A549 (cell line): ENCODE results near the gene GARS1. TPM values are rescaled to one million over a fixed set of nuclear protein-coding genes. Genes with fewer than 3 reads are reported as not detected.

Experiments used
- ATAC-seq, 2 experiments: fragments of 200-7000 bp in 1 of 2; fragments of >200 bp in 1 of 2; cut with Nextera tagmentation in 1 of 2; cut with Tn5 transposase in 1 of 2; 3 replicates each; pipeline versions ENCODE4 v1.8.0 to v1.9.1; 2018 to 2020; ENCODE audit warnings: mild to moderate bottlenecking in 1 of 2, moderate library complexity in 1 of 2
- CTCF ChIA-PET: fragments of 300-600 bp; sonication (Branson Sonifier 250); formaldehyde crosslinking; extraction: SDS; loops from one replicate; lab custom pipeline; 2021; ENCODE audit warnings: antibody characterized with exemption, inconsistent platforms; lab: Yijun Ruan, JAX
- POLR2A ChIA-PET: fragments of 350-600 bp; formaldehyde crosslinking; extraction: SDS; loops from one replicate; lab custom pipeline; 2021; ENCODE audit warnings: antibody characterized with exemption, inconsistent platforms; lab: Yijun Ruan, JAX
- DNase-seq, 2 experiments: peaks; one replicate each; pipeline versions ENCODE4 v3.0.0 to v3.0.0-alpha.2; 2011 to 2016; ENCODE audit warnings: low read depth in 1 of 2, low spot score in 1 of 2
- FAIRE-seq: peaks from 2 replicates; lab custom pipeline; 2011; peaks lifted over from hg19 to GRCh38; lab: Jason Lieb, UNC
- H3K27ac ChIP-seq, 2 experiments: fragments of >200 bp; sonication (Bioruptor Twin); formaldehyde crosslinking; 3 replicates each; pipeline ENCODE4 v1.5.1; 2016 to 2017
- H3K4me1 ChIP-seq: fragments of >200 bp; sonication (Bioruptor Twin); formaldehyde crosslinking; 3 replicates; pipeline ENCODE4 v1.6.1; 2016
- H3K4me2 ChIP-seq: fragments of >200 bp; sonication (Bioruptor Twin); formaldehyde crosslinking; 3 replicates; pipeline ENCODE4 v1.6.1; 2016
- H3K4me3 ChIP-seq: fragments of >200 bp; sonication (Bioruptor Twin); formaldehyde crosslinking; 3 replicates; pipeline ENCODE4 v1.5.1; 2016
- H3K9me3 ChIP-seq: fragments of >200 bp; sonication (Bioruptor Twin); formaldehyde crosslinking; 3 replicates; pipeline ENCODE4 v1.6.1; 2016
- BHLHE40 ChIP-seq: IDR thresholded peaks from 2 replicates; pipeline ENCODE4 v1.6.1; 2012; ENCODE audit warnings: low read depth, low read length, inconsistent platforms
- CHD2 ChIP-seq: fragments of 150-350 bp; IDR thresholded peaks from 2 replicates; pipeline ENCODE4 v1.6.1; 2014; ENCODE audit warnings: low read length; ENCODE audit not compliant: partially characterized antibody
- CHD4 ChIP-seq: fragments of 200-600 bp; sonication (generic); IDR thresholded peaks from 2 replicates; pipeline ENCODE4 v1.6.1; 2016; ENCODE audit warnings: antibody characterized with exemption, mild to moderate bottlenecking, borderline replicate concordance
- ESRRA ChIP-seq: fragments of 150-350 bp; IDR thresholded peaks from 2 replicates; pipeline ENCODE4 v1.6.1; 2014; ENCODE audit warnings: mild to moderate bottlenecking, low read length, borderline replicate concordance
- FOXS1 ChIP-seq: fragments of 250-450 bp; sonication (Bioruptor Pico); IDR thresholded peaks from 2 replicates; pipeline ENCODE4 v1.5.0; 2020; ENCODE audit warnings: mild to moderate bottlenecking, moderate library complexity
- HEYL ChIP-seq: fragments of 250-450 bp; sonication (Bioruptor Pico); IDR thresholded peaks from 2 replicates; pipeline ENCODE4 v1.8.0; 2021; ENCODE audit warnings: mild to moderate bottlenecking, moderate library complexity
- HOXB13 ChIP-seq: fragments of 250-450 bp; sonication (Bioruptor Pico); IDR thresholded peaks from 2 replicates; pipeline ENCODE4 v1.5.0; 2020; ENCODE audit warnings: low read depth, mild to moderate bottlenecking, moderate library complexity
- MAFK ChIP-seq: fragments of 450-650 bp; IDR thresholded peaks from 2 replicates; pipeline ENCODE4 v1.6.1; 2014; ENCODE audit not compliant: partially characterized antibody
- MYC ChIP-seq: IDR thresholded peaks from 2 replicates; pipeline ENCODE4 v1.6.1; 2012; ENCODE audit warnings: mild to moderate bottlenecking, inconsistent platforms, low read length, improper control_type of control experiment, borderline replicate concordance
- NR3C1 ChIP-seq: fragments of >200 bp; sonication (Bioruptor Twin); formaldehyde crosslinking; IDR thresholded peaks from 3 replicates; pipeline ENCODE4 v1.6.1; 2017
- PHF8 ChIP-seq: fragments of 200-600 bp; sonication (generic); IDR thresholded peaks from 2 replicates; pipeline ENCODE4 v1.6.1; 2016; ENCODE audit warnings: low read depth, mild to moderate bottlenecking, antibody characterized with exemption, moderate library complexity, borderline replicate concordance
- RARB ChIP-seq: fragments of 250-450 bp; sonication (Bioruptor Pico); IDR thresholded peaks from 2 replicates; pipeline ENCODE4 v1.8.0; 2021; ENCODE audit warnings: mild to moderate bottlenecking, moderate library complexity
- RCOR1 ChIP-seq: fragments of 150-350 bp; IDR thresholded peaks from 2 replicates; pipeline ENCODE4 v1.6.1; 2014; ENCODE audit warnings: antibody characterized with exemption, low read length, low read depth
- ZNF302 ChIP-seq: fragments of 250-450 bp; sonication (Bioruptor Pico); IDR thresholded peaks from 2 replicates; pipeline ENCODE4 v1.9.0; 2021; ENCODE audit warnings: inconsistent platforms, mild to moderate bottlenecking, moderate library complexity
- ZSCAN20 ChIP-seq: fragments of 250-450 bp; sonication (Bioruptor Pico); IDR thresholded peaks from 2 replicates; pipeline ENCODE4 v1.8.0; 2022; ENCODE audit warnings: mild to moderate bottlenecking, moderate library complexity
- WGBS: methylation state at CpG from one replicate; pipeline ENCODE4 v1.1.6; 2017; ENCODE audit errors: missing lambda C conversion rate; 5-methylcytosine and 5-hydroxymethylcytosine counted together
- polyA plus RNA-seq, 4 experiments: library from polyadenylated mRNA; depleted of rRNA in 3 of 4; stranded (reverse); fragments of >200 nt; fragmentation: RNase III in 1 of 4; extraction: RNeasy Plus Mini Kit Qiagen cat#74134 plus additional on column Dnase treatment in 1 of 4; gene quantifications; 2 replicates in 3 of 4; 3 replicates in 1 of 4; pipeline ENCODE4 v1.2.3, GENCODE V29; 2011 to 2017
- TF ChIP-seq, protein P1 (sequence below): IDR thresholded peaks from 2 replicates; pipeline ENCODE4 v1.6.1; 2012; ENCODE audit warnings: low read depth, borderline replicate concordance
- TF ChIP-seq, protein P2 (sequence below): fragments of 250-450 bp; sonication (Bioruptor Pico); IDR thresholded peaks from 2 replicates; pipeline ENCODE4 v1.5.0; 2020; ENCODE audit warnings: low read depth, mild to moderate bottlenecking, moderate library complexity
- TF ChIP-seq, protein P3 (sequence below): fragments of 150-350 bp; IDR thresholded peaks from 2 replicates; pipeline ENCODE4 v1.6.1; 2014; ENCODE audit warnings: low read depth, mild to moderate bottlenecking, low read length
- TF ChIP-seq, protein P4 (sequence below): fragments of 200-600 bp; sonication (generic); IDR thresholded peaks from 2 replicates; pipeline ENCODE4 v1.6.1; 2016; ENCODE audit warnings: antibody characterized with exemption, mild to moderate bottlenecking, moderate library complexity
- TF ChIP-seq, protein P5 (sequence below): fragments of >200 bp; sonication (Bioruptor Twin); formaldehyde crosslinking; IDR thresholded peaks from 3 replicates; pipeline ENCODE4 v1.5.1; 2016

The GARS1 gene
- polyA plus RNA-seq, 2 of the 4 experiments (the other 2 are of a cell fraction) = 134 to 608 TPM

DNA sequence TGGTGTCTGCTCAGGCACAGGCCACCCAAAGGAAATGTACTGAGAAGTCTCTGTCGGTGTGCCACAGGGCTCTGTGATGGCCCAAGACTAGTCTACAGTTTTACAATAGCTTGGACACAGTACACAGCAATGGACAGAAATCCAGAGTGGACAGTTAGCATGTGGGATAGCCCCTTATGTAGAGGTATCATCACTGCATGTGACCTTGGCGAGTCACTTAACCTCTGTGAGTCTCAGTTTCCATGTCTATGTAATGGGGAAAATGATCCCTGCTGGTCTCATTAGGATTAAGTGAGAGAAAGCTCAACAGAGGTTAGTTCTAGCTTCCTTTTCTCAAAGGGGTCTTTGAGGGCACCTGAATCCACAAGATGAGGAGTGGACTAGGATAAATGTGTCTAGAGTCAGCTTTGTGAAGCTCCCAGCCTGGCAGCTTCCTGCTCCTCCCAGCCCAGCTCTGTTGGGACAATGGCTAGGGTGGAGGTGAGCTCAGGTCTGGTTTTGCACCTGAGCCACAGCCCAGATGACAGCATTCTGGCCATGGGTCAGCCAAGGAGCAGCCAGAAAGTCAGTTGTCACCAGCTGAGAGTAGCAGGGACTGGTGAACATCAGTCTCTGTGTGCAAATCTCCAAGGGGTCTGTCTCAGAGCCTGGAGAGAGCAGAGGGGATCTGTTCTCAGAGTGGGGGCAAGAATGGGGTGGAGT, 69.7 kb downstream of the GARS1 start:
- CTCF ChIA-PET = interaction anchor here (0.9 to 1.5 kb wide), 8 partner anchors 8 to 115 kb away, joined by 3 to 7 read pairs (median 4); no protein-coding TSS in a partner anchor

DNA sequence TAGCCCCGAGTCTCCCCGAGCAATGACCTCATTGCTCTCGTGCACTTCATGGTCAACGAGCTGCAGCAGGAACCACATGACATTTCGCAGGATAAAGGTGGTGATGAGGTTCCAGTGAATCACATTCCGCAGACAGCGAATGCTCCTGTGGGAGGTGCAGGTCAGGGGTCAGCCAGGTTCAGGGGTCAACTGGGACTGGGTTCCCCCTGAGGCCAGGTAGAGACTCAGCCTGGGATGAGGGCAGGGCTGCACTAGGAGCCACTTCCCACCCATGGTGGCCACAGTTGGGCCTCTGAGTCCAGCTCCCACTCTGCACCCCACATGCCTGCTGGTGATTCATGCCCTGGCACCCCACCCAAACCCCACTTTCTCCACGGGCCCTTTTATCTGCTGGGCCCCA, 70.4 kb downstream of the GARS1 start:
- no peak for DNase-seq
- no peak for FAIRE-seq
- Histone ChIP-seq H3K4me2 (no peak overlapping the region), H3K27ac (no peak overlapping the region), H3K4me1 (no peaks in the 10 kb centered on the region), H3K9me3 (no peaks in the 10 kb centered on the region), H3K4me3 (no peak overlapping the region)
- no peak for ATAC-seq
- TF ChIP-seq ZNF302 (no peak), CHD2 (no peak), RCOR1 (no peak), RARB (CRISPR knock-in tag) (no peak), MAFK (no peak), BHLHE40 (no peak), FOXS1 (CRISPR knock-in tag) (no peak), PHF8 (no peak), HEYL (no peak), MYC (no peak), CHD4 (no peak), ZSCAN20 (CRISPR knock-in tag) (no peak), HOXB13 (CRISPR knock-in tag) (no peak)
- TF ChIP-seq, protein P1, sequence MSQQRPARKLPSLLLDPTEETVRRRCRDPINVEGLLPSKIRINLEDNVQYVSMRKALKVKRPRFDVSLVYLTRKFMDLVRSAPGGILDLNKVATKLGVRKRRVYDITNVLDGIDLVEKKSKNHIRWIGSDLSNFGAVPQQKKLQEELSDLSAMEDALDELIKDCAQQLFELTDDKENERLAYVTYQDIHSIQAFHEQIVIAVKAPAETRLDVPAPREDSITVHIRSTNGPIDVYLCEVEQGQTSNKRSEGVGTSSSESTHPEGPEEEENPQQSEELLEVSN = no peak
- TF ChIP-seq, protein P2, sequence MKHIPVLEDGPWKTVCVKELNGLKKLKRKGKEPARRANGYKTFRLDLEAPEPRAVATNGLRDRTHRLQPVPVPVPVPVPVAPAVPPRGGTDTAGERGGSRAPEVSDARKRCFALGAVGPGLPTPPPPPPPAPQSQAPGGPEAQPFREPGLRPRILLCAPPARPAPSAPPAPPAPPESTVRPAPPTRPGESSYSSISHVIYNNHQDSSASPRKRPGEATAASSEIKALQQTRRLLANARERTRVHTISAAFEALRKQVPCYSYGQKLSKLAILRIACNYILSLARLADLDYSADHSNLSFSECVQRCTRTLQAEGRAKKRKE (CRISPR knock-in tag) = no peak
- TF ChIP-seq, protein P3, sequence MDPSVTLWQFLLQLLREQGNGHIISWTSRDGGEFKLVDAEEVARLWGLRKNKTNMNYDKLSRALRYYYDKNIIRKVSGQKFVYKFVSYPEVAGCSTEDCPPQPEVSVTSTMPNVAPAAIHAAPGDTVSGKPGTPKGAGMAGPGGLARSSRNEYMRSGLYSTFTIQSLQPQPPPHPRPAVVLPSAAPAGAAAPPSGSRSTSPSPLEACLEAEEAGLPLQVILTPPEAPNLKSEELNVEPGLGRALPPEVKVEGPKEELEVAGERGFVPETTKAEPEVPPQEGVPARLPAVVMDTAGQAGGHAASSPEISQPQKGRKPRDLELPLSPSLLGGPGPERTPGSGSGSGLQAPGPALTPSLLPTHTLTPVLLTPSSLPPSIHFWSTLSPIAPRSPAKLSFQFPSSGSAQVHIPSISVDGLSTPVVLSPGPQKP = no peak
- TF ChIP-seq, protein P4, sequence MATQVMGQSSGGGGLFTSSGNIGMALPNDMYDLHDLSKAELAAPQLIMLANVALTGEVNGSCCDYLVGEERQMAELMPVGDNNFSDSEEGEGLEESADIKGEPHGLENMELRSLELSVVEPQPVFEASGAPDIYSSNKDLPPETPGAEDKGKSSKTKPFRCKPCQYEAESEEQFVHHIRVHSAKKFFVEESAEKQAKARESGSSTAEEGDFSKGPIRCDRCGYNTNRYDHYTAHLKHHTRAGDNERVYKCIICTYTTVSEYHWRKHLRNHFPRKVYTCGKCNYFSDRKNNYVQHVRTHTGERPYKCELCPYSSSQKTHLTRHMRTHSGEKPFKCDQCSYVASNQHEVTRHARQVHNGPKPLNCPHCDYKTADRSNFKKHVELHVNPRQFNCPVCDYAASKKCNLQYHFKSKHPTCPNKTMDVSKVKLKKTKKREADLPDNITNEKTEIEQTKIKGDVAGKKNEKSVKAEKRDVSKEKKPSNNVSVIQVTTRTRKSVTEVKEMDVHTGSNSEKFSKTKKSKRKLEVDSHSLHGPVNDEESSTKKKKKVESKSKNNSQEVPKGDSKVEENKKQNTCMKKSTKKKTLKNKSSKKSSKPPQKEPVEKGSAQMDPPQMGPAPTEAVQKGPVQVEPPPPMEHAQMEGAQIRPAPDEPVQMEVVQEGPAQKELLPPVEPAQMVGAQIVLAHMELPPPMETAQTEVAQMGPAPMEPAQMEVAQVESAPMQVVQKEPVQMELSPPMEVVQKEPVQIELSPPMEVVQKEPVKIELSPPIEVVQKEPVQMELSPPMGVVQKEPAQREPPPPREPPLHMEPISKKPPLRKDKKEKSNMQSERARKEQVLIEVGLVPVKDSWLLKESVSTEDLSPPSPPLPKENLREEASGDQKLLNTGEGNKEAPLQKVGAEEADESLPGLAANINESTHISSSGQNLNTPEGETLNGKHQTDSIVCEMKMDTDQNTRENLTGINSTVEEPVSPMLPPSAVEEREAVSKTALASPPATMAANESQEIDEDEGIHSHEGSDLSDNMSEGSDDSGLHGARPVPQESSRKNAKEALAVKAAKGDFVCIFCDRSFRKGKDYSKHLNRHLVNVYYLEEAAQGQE = no peak
- ChIA-PET CTCF (interaction anchor here (0.9 to 1.5 kb wide), 4 partner anchors 14 to 78 kb away, joined by 3 to 7 read pairs (median 4); no protein-coding TSS in a partner anchor), POLR2A (no interaction called here)
- 33% methylated on average over 7 of the region's 8 CpGs for WGBS

More for the DNA sequence above, 69.7 kb downstream of the GARS1 start:
- Histone ChIP-seq H3K4me3 (no peak overlapping the region), H3K9me3 (no peaks in the 10 kb centered on the region), H3K4me1 (no peaks in the 10 kb centered on the region), H3K27ac (no peak overlapping the region), H3K4me2 (no peak overlapping the region)
- TF ChIP-seq, protein P5, sequence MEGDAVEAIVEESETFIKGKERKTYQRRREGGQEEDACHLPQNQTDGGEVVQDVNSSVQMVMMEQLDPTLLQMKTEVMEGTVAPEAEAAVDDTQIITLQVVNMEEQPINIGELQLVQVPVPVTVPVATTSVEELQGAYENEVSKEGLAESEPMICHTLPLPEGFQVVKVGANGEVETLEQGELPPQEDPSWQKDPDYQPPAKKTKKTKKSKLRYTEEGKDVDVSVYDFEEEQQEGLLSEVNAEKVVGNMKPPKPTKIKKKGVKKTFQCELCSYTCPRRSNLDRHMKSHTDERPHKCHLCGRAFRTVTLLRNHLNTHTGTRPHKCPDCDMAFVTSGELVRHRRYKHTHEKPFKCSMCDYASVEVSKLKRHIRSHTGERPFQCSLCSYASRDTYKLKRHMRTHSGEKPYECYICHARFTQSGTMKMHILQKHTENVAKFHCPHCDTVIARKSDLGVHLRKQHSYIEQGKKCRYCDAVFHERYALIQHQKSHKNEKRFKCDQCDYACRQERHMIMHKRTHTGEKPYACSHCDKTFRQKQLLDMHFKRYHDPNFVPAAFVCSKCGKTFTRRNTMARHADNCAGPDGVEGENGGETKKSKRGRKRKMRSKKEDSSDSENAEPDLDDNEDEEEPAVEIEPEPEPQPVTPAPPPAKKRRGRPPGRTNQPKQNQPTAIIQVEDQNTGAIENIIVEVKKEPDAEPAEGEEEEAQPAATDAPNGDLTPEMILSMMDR = no peak
- TF ChIP-seq ESRRA (no peak), ZSCAN20 (CRISPR knock-in tag) (no peak), NR3C1 (no peak)
- FAIRE-seq (no peak), DNase-seq (no peak), ATAC-seq (no peak; a peak in 1 of 6 replicates)
- POLR2A ChIA-PET = no interaction called here
- 13% methylated on average over 2 of the region's 2 CpGs for WGBS
